ENCODE measurements around the gene PARN. TPM values are rescaled to one million over a fixed set of nuclear protein-coding genes. Genes with fewer than 3 reads are reported as not detected.
"Not testable (repeated sequence)": the region's sequence is repeated elsewhere in the genome, so short reads cannot be mapped to it uniquely, and the experiment has no call there.

The PARN gene
- total RNA-seq, 2 experiments from 2014 or later: 27.4 to 28.2 TPM

DNA sequence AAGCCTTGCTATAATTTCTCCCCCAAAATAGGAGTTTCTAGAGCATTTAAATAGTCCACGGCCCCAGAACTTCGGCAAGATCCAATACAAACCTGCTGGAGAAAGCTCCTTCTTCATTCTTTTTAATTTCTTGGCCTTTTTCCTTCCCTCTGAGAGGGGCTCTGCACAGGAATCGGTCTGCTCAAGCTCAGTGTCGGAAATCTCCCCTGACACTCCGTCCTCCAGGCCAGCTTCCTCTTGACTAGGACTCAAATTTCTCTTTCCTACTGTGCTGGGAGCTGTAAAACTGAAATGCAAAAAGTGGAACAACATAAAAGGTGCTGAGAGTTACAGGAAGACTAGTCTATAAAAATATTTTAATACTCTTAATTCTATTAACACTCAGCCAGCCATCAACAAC lies 183.3 kb downstream of the PARN start:
- no peak for TF ChIP-seq CTCF (IDR thresholded peaks at IDR 0.05)
- intact Hi-C loops (cut with DNase I, micrococcal nuclease): no loop called here
- ChIA-PET POLR2A (no interaction called here), CTCF (no interaction called here)
- ATAC-seq (ENCODE audit: poor library complexity): no peak
- H3K36me3 ChIP-seq (ENCODE audit: insufficient read depth, low read length): peaks cover 11% of the 10 kb centered on the region
- H3K27ac Mint-ChIP-seq: no peak overlapping the region
- H3K27me3 Mint-ChIP-seq: no peaks in the 10 kb centered on the region
- H3K9me3 ChIP-seq (ENCODE audit: control insufficient read depth in 1 of 2, insufficient read depth in 1 of 2, low read length in 2 of 2): no peaks in the 10 kb centered on the region
- H3K4me1 ChIP-seq (ENCODE audit: insufficient read depth, low read length): no peaks in the 10 kb centered on the region
- peaks cover 21% of the 10 kb centered on the region for H3K36me3 Mint-ChIP-seq (ENCODE audit: low read depth)
- no peaks in the 10 kb centered on the region for H3K4me1 Mint-ChIP-seq (ENCODE audit: low read depth)
- no peak overlapping the region for H3K4me3 Mint-ChIP-seq
- H3K27me3 ChIP-seq (ENCODE audit: control insufficient read depth in 1 of 2, insufficient read depth in 2 of 2, low read length in 2 of 2): no peaks in the 10 kb centered on the region
- H3K27ac ChIP-seq (ENCODE audit: low read depth in 1 of 2, low read length in 2 of 2): no peak overlapping the region
- H3K9me3 Mint-ChIP-seq: no peaks in the 10 kb centered on the region
- no peak overlapping the region for H3K4me3 ChIP-seq (ENCODE audit: low read length)
- DNase-seq: no peak

DNA sequence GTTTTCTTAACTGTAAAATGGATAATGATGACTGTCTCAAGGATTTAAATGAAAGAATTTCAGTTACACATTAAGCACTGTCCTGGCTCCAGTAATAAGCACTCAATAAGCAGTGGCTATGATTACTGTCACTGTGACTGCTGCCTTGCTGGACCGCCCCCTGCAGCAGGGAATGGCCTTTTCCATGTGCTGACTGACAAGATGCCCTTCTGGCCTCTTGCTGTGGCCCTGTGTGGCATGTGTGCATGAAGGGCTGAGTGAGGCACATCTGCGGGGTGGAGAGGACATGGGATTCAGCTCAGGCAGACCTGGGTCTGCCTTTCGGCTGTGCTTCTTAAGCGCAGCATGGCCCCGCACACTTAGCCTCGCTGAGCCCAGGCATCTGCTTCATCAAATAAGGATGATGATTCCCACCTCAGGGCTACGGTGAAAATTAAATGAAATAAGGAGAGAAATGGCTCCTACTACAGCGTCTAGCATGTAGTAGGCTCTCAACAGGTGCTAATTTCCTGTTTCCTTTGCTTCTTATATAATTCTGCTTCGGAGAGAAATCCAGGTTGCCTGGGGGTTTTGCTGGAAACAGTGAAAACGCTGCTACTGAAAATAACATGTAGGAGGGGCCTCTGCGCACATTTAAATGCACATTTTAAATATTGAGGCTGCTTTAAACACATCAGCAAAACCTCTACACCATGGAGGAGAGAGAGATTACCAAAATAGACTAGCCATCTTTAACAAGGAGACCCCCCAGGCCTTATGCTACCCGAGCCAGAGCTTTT lies 183.9 kb downstream of the PARN start:
- Mint-ChIP-seq H3K9me3 (no peaks in the 10 kb centered on the region), H3K36me3 (ENCODE audit: low read depth) (peaks cover 21% of the 10 kb centered on the region), H3K4me3 (no peak overlapping the region), H3K27me3 (no peaks in the 10 kb centered on the region), H3K27ac (no peak overlapping the region), H3K4me1 (ENCODE audit: low read depth) (no peaks in the 10 kb centered on the region)
- no peak for ATAC-seq (ENCODE audit: poor library complexity)
- ChIA-PET POLR2A (no interaction called here), CTCF (no interaction called here)
- Histone ChIP-seq H3K4me3 (ENCODE audit: low read length) (no peak overlapping the region), H3K36me3 (ENCODE audit: insufficient read depth, low read length) (peaks cover 11% of the 10 kb centered on the region), H3K9me3 (ENCODE audit: control insufficient read depth in 1 of 2, insufficient read depth in 1 of 2, low read length in 2 of 2) (no peaks in the 10 kb centered on the region), H3K27me3 (ENCODE audit: control insufficient read depth in 1 of 2, insufficient read depth in 2 of 2, low read length in 2 of 2) (no peaks in the 10 kb centered on the region), H3K27ac (ENCODE audit: low read depth in 1 of 2, low read length in 2 of 2) (no peak overlapping the region), H3K4me1 (ENCODE audit: insufficient read depth, low read length) (no peaks in the 10 kb centered on the region)
- TF ChIP-seq CTCF (IDR thresholded peaks at IDR 0.05): no peak
- intact Hi-C loops (cut with DNase I, micrococcal nuclease): no loop called here
- no peak for DNase-seq

- Mint-ChIP-seq H3K9me3 (no peaks in the 10 kb centered on the region), H3K27me3 (no peaks in the 10 kb centered on the region), H3K4me1 (ENCODE audit: low read depth) (no peaks in the 10 kb centered on the region), H3K36me3 (ENCODE audit: low read depth) (peaks cover 21% of the 10 kb centered on the region), H3K4me3 (no peak overlapping the region), H3K27ac (no peak overlapping the region)
- intact Hi-C loops (cut with DNase I, micrococcal nuclease): no loop called here
- H3K9me3 ChIP-seq (ENCODE audit: control insufficient read depth in 1 of 2, insufficient read depth in 1 of 2, low read length in 2 of 2): no peaks in the 10 kb centered on the region
- POLR2A ChIA-PET: no interaction called here
- peaks cover 11% of the 10 kb centered on the region for H3K36me3 ChIP-seq (ENCODE audit: insufficient read depth, low read length)
- H3K4me3 ChIP-seq (ENCODE audit: low read length): no peak overlapping the region
- no peak overlapping the region for H3K27ac ChIP-seq (ENCODE audit: low read depth in 1 of 2, low read length in 2 of 2)
- H3K4me1 ChIP-seq (ENCODE audit: insufficient read depth, low read length): no peaks in the 10 kb centered on the region
- no peak for TF ChIP-seq CTCF (IDR thresholded peaks at IDR 0.05)
- DNase-seq: no peak
- CTCF ChIA-PET: no interaction called here
- H3K27me3 ChIP-seq (ENCODE audit: control insufficient read depth in 1 of 2, insufficient read depth in 2 of 2, low read length in 2 of 2): no peaks in the 10 kb centered on the region
- no peak for ATAC-seq (ENCODE audit: poor library complexity)
These were observed 184.9 kb downstream of the PARN start for GRCh38 chr16:14444979-14445810.

DNA sequence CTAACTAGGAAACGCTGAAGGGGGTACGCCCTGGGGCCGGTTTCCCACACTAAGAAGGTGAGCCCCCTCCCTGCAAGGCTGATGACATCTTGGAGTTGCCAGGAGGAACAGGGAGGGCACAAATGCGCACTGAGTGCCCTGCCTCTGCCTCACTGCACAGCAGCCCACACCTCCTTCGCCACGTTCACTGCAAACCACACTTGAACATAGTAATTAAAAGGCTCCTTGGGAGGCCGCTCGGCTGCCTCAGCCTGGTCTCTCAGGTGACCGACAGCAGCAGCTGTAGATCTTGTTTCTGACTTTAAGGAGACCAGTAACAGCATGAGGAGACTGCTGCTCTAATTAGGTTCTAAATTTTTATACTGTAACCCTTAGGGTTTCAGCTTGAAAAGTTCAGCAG lies 188.5 kb downstream of the PARN start:
- H3K9me3 ChIP-seq (ENCODE audit: control insufficient read depth in 1 of 2, insufficient read depth in 1 of 2, low read length in 2 of 2); H3K27me3 ChIP-seq (ENCODE audit: control insufficient read depth in 1 of 2, insufficient read depth in 2 of 2, low read length in 2 of 2); H3K36me3 ChIP-seq (ENCODE audit: insufficient read depth, low read length); intact Hi-C loops (cut with DNase I, micrococcal nuclease); ATAC-seq (ENCODE audit: poor library complexity); H3K27ac ChIP-seq (ENCODE audit: low read depth in 1 of 2, low read length in 2 of 2); POLR2A ChIA-PET; H3K27ac Mint-ChIP-seq; H3K27me3 Mint-ChIP-seq; H3K9me3 Mint-ChIP-seq; H3K4me3 ChIP-seq (ENCODE audit: low read length); CTCF ChIA-PET; H3K4me3 Mint-ChIP-seq; DNase-seq; H3K4me1 ChIP-seq (ENCODE audit: insufficient read depth, low read length): not testable (repeated sequence)
- peaks cover 23% of the 10 kb centered on the region for H3K4me1 Mint-ChIP-seq (ENCODE audit: low read depth)
- peaks cover 18% of the 10 kb centered on the region for H3K36me3 Mint-ChIP-seq (ENCODE audit: low read depth)

All from CD4-positive, alpha-beta T cell (primary cell).